Measurements from ENCODE around the gene CNTN4. TPM values are rescaled to one million over a fixed set of nuclear protein-coding genes. Genes with fewer than 3 reads are reported as not detected.

Gene CNTN4
- total and polyA plus RNA-seq, 2 experiments from 2014 or later = 0.91 to 4.0 TPM

DNA sequence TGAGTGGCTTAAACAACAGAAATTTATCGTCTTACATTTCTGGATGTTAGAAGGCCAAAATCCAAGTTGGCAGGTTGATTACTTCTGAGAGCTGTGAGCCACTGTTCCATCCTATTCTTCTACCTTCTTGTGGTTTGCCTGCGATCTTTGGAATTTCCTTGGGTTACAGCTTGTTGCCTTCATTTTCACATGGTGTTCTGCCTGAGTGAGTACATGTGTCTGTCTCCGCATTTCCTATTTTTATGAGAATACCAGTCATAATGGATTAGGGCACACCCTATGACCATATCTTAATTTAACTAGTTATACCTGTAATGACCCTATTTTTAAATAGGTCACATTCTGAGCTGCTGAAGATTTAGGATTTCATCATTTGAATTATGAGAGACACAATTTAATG, 294.3 kb downstream of the CNTN4 start:
- no peaks in the 10 kb centered on the region for H3K9me2 ChIP-seq (ENCODE audit: insufficient read depth)
- no peak overlapping the region for H3K27ac ChIP-seq (ENCODE audit: low read depth)
- Mint-ChIP-seq H3K36me3 (ENCODE audit: low read depth) (peaks cover 28% of the 10 kb centered on the region), H3K4me1 (no peaks in the 10 kb centered on the region), H3K9me3 (peaks cover 94% of the 10 kb centered on the region), H3K27me3 (ENCODE audit: insufficient read depth, low read depth, poor library complexity) (no peaks in the 10 kb centered on the region), H3K4me3 (no peak overlapping the region), H3K27ac (no peak overlapping the region)
- ATAC-seq = no peak
- no peaks in the 10 kb centered on the region for H3K36me3 ChIP-seq (ENCODE audit: insufficient read depth)
- no peak overlapping the region for H3K4me3 ChIP-seq
- H3K27me3 ChIP-seq (ENCODE audit: insufficient read depth) = no peaks in the 10 kb centered on the region
- no peaks in the 10 kb centered on the region for H3K4me1 ChIP-seq (ENCODE audit: insufficient read depth)
- no peak for DNase-seq (ENCODE audit: low spot score)
- no peaks in the 10 kb centered on the region for H3F3A ChIP-seq (replicated peaks; ENCODE audit: low read depth)
- no peaks in the 10 kb centered on the region for H3K79me2 ChIP-seq (replicated peaks; ENCODE audit: insufficient read depth)
- no peaks in the 10 kb centered on the region for H4K20me1 ChIP-seq (replicated peaks; ENCODE audit: insufficient read depth)
- no peak overlapping the region for H2AFZ ChIP-seq
- no peak overlapping the region for H3K4me2 ChIP-seq
- TF ChIP-seq, protein P1, sequence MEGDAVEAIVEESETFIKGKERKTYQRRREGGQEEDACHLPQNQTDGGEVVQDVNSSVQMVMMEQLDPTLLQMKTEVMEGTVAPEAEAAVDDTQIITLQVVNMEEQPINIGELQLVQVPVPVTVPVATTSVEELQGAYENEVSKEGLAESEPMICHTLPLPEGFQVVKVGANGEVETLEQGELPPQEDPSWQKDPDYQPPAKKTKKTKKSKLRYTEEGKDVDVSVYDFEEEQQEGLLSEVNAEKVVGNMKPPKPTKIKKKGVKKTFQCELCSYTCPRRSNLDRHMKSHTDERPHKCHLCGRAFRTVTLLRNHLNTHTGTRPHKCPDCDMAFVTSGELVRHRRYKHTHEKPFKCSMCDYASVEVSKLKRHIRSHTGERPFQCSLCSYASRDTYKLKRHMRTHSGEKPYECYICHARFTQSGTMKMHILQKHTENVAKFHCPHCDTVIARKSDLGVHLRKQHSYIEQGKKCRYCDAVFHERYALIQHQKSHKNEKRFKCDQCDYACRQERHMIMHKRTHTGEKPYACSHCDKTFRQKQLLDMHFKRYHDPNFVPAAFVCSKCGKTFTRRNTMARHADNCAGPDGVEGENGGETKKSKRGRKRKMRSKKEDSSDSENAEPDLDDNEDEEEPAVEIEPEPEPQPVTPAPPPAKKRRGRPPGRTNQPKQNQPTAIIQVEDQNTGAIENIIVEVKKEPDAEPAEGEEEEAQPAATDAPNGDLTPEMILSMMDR (conservative IDR thresholded peaks at IDR 0.05; ENCODE audit: low read depth in 2 of 2) = 0 out of 4 replicates have a peak, but pooled peaks of 1 of the 2 experiments have one; percentile 6
- no peak for TF ChIP-seq NANOG (IDR thresholded peaks at IDR 0.05; ENCODE audit: borderline replicate concordance)

DNA sequence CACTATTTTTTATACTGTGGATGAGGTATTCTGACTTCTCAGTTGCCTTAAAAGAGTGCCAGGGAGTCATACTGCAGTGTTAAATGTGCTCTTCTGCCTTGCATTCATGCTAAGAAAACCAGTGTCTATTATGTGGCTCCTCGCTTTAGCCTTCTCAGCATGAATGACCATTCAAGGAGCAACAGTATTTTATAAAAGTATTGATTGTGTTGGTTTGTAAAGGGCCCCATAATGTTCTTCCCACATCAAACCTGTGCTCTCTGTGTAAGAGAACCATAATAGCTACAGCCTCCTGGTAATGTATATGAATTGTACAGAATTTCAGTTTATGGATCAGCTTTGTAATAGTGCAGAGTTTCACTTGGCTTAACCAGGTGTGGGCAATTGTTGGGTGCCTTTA, 316.4 kb downstream of the CNTN4 start:
- Histone ChIP-seq H3K4me3 (no peak overlapping the region), H3F3A (replicated peaks; ENCODE audit: low read depth) (no peaks in the 10 kb centered on the region), H3K4me1 (ENCODE audit: insufficient read depth) (no peaks in the 10 kb centered on the region), H3K79me2 (replicated peaks; ENCODE audit: insufficient read depth) (no peaks in the 10 kb centered on the region), H3K9me2 (ENCODE audit: insufficient read depth) (no peaks in the 10 kb centered on the region), H3K27ac (ENCODE audit: low read depth) (no peak overlapping the region), H3K4me2 (no peak overlapping the region), H4K20me1 (replicated peaks; ENCODE audit: insufficient read depth) (no peaks in the 10 kb centered on the region), H3K27me3 (ENCODE audit: insufficient read depth) (no peaks in the 10 kb centered on the region), H3K36me3 (ENCODE audit: insufficient read depth) (no peaks in the 10 kb centered on the region), H2AFZ (no peak overlapping the region)
- Mint-ChIP-seq H3K27me3 (ENCODE audit: insufficient read depth, low read depth, poor library complexity) (no peaks in the 10 kb centered on the region), H3K36me3 (ENCODE audit: low read depth) (peaks cover 15% of the 10 kb centered on the region; the same call in 1 of the 3 replicates), H3K9me3 (peaks cover 93% of the 10 kb centered on the region), H3K4me1 (no peaks in the 10 kb centered on the region), H3K27ac (no peak overlapping the region), H3K4me3 (no peak overlapping the region)
- ATAC-seq = no peak
- TF ChIP-seq JUNB (IDR thresholded peaks at IDR 0.05; ENCODE audit: unreplicated experiment) = no peak
- TF ChIP-seq, protein P2, sequence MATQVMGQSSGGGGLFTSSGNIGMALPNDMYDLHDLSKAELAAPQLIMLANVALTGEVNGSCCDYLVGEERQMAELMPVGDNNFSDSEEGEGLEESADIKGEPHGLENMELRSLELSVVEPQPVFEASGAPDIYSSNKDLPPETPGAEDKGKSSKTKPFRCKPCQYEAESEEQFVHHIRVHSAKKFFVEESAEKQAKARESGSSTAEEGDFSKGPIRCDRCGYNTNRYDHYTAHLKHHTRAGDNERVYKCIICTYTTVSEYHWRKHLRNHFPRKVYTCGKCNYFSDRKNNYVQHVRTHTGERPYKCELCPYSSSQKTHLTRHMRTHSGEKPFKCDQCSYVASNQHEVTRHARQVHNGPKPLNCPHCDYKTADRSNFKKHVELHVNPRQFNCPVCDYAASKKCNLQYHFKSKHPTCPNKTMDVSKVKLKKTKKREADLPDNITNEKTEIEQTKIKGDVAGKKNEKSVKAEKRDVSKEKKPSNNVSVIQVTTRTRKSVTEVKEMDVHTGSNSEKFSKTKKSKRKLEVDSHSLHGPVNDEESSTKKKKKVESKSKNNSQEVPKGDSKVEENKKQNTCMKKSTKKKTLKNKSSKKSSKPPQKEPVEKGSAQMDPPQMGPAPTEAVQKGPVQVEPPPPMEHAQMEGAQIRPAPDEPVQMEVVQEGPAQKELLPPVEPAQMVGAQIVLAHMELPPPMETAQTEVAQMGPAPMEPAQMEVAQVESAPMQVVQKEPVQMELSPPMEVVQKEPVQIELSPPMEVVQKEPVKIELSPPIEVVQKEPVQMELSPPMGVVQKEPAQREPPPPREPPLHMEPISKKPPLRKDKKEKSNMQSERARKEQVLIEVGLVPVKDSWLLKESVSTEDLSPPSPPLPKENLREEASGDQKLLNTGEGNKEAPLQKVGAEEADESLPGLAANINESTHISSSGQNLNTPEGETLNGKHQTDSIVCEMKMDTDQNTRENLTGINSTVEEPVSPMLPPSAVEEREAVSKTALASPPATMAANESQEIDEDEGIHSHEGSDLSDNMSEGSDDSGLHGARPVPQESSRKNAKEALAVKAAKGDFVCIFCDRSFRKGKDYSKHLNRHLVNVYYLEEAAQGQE (IDR thresholded peaks at IDR 0.05; ENCODE audit: unreplicated experiment) = no peak
- TF ChIP-seq POLR2AphosphoS5 (IDR thresholded peaks at IDR 0.05; ENCODE audit: low read depth) = no peak
- no peak for TF ChIP-seq NANOG (IDR thresholded peaks at IDR 0.05; ENCODE audit: borderline replicate concordance)
- TF ChIP-seq EZH2 (IDR thresholded peaks at IDR 0.05; ENCODE audit: low read depth, unreplicated experiment) = no peak
- no peak for DNase-seq (ENCODE audit: low spot score)

All from GM23338 (cell line).